ENCODE results near the gene PLD2.
"Not testable (repeated sequence)": the region's sequence is repeated elsewhere in the genome, so short reads cannot be mapped to it uniquely, and the experiment has no call there.

PLD2 gene

GRCh38 chr17:4795168-4795567, 11.8 kb upstream of the PLD2 start:
- DNase-seq, result no peak

DNA sequence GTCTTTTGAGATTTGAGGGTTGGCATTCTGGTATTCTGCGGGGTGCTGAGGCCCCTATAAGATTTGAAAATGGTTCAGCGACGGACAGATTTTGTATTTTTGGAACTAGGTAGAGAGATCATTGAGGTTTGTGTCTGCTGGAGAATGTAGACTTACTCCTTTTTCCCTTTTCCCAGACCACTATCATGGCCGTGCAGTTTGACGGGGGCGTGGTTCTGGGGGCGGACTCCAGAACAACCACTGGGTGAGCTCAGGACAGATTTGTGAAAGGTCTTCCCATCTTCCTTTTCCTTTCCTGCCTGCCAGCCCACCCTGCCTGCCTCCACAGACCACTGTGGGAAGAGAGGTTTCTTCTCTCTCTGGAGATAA, 10.4 kb upstream of the PLD2 start:
- no peak for DNase-seq

GRCh38 chr17:4800462-4801196, 6.3 kb upstream of the PLD2 start:
- DNase-seq, result no peak

- DNase-seq, result no peak
Measured at GRCh38 chr17:4802228-4802627, 4.7 kb upstream of the PLD2 start, which contains the start of gene C17orf114. TSS of gene C17orf114 (minus strand) at chr17:4802328.

DNA sequence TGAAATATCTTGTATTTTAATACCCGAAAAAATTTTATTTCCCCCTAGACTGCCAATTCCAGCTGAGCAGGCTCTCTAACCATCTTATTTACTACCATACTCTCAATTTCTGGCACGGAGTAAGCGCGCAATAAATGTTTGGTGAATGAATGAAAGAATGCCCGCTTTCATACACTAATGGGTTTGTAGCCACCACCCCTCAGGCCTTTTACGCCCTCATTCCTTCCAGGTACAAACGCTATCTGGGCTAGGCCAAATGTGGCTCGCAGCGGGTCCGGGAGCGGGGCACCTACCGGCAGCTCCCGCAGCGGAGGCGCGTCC, 536 bp upstream of the PLD2 start:
- DNase-seq, result no peak

GRCh38 chr17:4807605-4808377, 839 bp downstream of the PLD2 start:
- no peak for DNase-seq

DNA sequence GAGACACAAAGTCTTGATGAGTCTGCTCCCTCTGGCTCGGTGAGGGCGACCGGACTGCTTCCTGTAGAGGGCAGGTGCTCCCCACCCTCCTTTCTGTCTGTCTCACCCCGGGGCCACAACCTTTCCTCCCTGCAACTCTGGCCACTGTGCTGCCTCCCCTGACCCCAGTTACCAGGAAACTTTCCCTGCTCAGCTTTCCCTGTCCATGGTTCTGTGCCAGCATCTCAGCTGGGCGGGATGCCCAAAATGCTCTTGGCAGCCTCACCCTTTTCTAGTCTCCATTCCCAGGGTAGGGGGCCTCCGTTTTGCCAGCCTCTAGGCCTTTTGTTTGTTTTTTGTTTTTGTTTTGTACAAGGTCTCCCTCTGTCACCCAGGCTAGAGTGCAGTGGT, 1.4 kb downstream of the PLD2 start:
- no peak for DNase-seq

DNA sequence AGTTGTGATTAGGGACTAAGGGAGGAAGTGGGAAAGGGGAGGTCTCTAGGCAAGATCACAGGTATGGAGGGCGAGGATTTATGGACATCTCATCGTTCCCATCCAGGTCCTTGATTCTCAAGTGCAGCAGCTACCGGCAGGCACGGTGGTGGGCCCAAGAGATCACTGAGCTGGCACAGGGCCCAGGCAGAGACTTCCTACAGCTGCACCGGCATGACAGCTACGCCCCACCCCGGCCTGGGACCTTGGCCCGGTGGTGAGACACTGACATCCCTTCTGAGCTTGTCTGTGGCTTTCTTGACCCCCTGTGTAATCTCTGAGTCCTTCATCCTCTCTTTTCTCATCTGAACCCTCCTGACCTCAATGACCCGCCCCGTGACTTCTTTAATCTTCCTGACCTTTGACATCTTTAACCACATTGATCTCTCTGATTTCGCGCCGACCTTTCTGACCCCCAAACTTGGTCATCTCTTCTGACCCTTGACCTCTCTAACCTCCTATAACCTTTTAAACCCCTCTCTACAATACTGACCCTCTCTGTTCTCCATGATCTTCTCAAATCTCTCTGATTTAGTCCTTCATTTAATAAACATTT, 3.8 kb downstream of the PLD2 start:
- DNase-seq, result no peak

DNA sequence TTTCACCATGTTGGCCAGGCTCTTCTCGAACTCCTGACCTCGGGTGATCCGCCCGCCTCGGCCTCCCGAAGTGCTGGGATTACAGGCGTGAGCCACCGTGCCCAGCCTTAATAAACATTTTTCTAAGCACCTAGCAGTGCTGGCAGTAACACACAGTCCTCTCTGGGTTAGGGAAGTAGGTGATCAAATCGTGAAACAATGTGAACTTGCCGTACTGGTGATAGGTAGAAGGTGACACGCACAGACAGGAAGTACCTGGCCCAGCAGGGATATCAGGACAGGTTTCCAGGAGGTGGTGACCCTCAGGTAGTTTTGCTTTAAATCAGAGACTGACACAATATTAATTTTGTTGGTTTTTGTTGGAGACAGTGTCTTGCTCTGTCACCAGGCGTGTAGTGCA, 4.5 kb downstream of the PLD2 start:
- no peak for DNase-seq

GRCh38 chr17:4812690-4813089, 5.7 kb downstream of the PLD2 start:
- no peak for DNase-seq

- DNase-seq, result no peak
Measured at GRCh38 chr17:4815043-4815675, 8.2 kb downstream of the PLD2 start.

DNA sequence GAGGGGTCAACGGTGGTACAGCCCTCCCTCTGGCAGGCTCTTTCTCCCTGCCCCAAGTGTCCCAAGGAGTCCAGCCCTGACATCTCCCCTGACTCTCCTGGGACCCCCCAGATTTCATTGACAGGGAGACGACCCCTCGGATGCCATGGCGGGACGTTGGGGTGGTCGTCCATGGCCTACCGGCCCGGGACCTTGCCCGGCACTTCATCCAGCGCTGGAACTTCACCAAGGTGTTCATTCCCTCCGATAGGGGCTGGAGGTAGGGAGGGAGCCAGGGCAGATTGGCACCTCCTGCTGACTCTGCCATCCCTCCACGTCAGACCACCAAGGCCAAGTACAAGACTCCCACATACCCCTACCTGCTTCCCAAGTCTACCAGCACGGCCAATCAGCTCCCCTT, 9.9 kb downstream of the PLD2 start:
- no peak for DNase-seq

DNA sequence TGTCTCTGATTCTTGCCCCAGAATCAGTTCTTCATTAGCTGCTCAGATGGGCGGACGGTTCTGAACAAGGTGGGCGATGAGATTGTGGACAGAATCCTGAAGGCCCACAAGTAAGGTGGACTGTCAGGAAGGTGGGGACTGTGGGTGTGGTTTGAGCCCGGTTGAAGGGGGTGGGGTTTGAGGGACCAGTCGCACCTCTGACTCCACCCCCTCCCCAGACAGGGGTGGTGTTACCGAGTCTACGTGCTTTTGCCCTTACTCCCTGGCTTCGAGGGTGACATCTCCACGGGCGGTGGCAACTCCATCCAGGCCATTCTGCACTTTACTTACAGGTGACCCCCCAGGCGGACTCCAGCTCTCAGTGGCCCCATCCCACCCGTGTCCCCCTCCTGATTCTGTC, 11.3 kb downstream of the PLD2 start:
- DNase-seq, result no peak

- no peak for DNase-seq
Measured at GRCh38 chr17:4822835-4823234, 15.9 kb downstream of the PLD2 start.

DNA sequence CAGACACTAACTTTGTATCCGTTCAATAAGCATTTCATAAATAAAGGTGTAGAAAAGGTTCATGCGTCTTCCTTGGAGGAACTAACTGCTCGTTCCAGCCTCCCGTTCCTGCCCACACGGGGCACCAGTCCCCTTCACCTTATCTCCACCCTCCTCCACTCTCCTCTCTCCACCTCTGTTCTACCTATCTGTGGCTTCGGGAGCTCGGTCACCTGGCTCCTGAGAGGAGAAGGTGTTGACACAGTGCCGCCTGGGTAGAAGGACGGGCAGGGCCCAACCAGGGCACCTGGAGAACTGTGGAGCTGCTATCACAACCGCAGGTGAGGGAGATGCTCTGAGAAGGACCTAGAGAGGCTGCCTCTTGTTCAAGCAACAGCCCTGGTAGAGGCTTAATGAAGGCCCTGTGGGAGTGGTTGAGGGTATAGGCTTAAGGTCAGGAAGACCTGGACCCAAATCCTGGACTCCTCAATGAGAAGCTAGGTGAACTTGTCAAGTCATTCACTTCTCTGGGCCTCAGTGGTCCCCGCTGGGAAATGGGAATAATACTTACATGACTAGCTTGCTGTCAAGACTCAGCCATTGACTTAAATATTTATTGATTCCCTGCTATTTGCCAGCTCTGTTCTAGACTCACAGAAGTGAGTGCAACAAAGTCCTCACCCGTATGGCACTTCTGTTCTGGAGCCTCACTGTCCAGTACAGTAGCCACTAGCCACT, 16.6 kb downstream of the PLD2 start:
- no peak for DNase-seq

- no peak for DNase-seq
Measured at GRCh38 chr17:4827399-4827798, 20.4 kb downstream of the PLD2 start.

- DNase-seq, result not testable (repeated sequence)
Measured at GRCh38 chr17:4832829-4833177, 25.9 kb downstream of the PLD2 start.

GRCh38 chr17:4833178-4833940, 26.4 kb downstream of the PLD2 start, which contains the start of gene MINK1:
TSS of gene MINK1 (plus strand) at chr17:4833340. CDS start at chr17:4833584, 244 bp downstream.
- DNase-seq, result peak; percentile 86

- no peak for DNase-seq
Measured at GRCh38 chr17:4833941-4834680, 27.2 kb downstream of the PLD2 start.

DNA sequence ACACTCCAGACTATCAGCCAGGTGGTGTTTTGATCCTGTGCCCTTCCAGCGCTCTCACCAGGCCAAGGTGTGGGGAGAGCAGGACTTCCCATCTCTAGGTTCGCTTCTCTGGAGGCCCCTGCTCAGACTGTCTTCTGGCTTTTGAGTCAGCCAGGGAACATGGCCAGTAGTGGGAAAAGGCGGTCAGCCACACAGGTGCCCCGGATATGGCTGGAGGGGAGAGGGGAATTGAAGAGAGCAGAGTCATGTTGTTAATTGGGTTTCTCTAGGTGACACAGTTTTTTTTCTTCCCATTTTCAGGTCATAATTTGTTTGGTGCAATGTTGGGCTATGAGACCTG, 27.7 kb downstream of the PLD2 start:
- DNase-seq, result no peak

- no peak for DNase-seq
Measured at GRCh38 chr17:4836221-4836620, 29.3 kb downstream of the PLD2 start.
